GM12892 (cell line): Measurements from ENCODE around the gene BANP.

ENCODE experiments used
- POLR2A ChIP-seq: IDR thresholded peaks from 2 replicates; pipeline ENCODE4 v1.6.1; 2011; ENCODE audit warnings: low read depth, low read length, control low read depth
- POLR2AphosphoS5 ChIP-seq: IDR thresholded peaks from 2 replicates; pipeline ENCODE4 v1.6.1; 2011; ENCODE audit warnings: low read depth, low read length, control low read depth

DNA sequence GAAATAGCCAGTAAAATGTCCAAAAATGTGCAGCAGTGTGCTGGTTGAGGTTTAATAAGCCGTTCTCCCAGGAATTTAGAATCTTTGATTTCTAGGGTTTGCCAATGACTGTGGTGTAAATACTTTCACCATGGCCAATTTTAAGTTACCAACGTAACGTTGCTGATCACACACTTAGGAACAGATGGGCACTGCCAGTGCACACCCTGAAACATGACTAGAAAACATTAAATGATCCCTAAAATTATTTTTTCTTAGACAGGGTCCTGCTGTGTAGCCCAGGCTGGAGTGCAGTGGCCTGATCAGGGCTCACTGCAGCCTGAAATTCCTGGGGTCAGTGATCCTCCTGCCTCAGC is 18.1 kb upstream of the BANP start:
- TF ChIP-seq POLR2A, result no peak
- TF ChIP-seq POLR2AphosphoS5, result no peak
